Fibroblast of lung (primary cell): Measurements from ENCODE around the gene SART3. TPM values are rescaled to one million over a fixed set of nuclear protein-coding genes. Genes with fewer than 3 reads are reported as not detected.

Experiments
- DNase-seq, 2 donors: peaks; one replicate each; pipeline versions ENCODE4 v3.0.0 to v3.0.0-alpha.2; 2010; ENCODE audit warnings: low read depth in 2 of 2
- H2AFZ ChIP-seq: 2 replicates; pipeline ENCODE4 v1.5.1; 2012; ENCODE audit warnings: low read length, control low read depth, inconsistent platforms
- H3K27ac ChIP-seq: 2 replicates; pipeline ENCODE4 v1.5.1; 2011; ENCODE audit warnings: low read length, control low read depth; ENCODE audit not compliant: insufficient read depth
- H3K27me3 ChIP-seq: 2 replicates; pipeline ENCODE4 v1.5.1; 2011; ENCODE audit warnings: mild to moderate bottlenecking, low read length; ENCODE audit not compliant: control insufficient read depth, insufficient read depth
- H3K36me3 ChIP-seq: 2 replicates; pipeline ENCODE4 v1.5.1; 2011; ENCODE audit warnings: low read length; ENCODE audit not compliant: control insufficient read depth, insufficient read depth
- H3K4me1 ChIP-seq: 2 replicates; pipeline ENCODE4 v1.5.1; 2011; ENCODE audit warnings: low read length; ENCODE audit not compliant: control insufficient read depth, insufficient read depth; ENCODE audit errors: extremely low read depth
- H3K4me2 ChIP-seq: 2 replicates; pipeline ENCODE4 v1.5.1; 2011; ENCODE audit warnings: low read length, control low read depth; ENCODE audit not compliant: insufficient read depth; ENCODE audit errors: extremely low read depth
- H3K4me3 ChIP-seq, 4 experiments: fragments of 200-600 bp in 1 of 4; sonication (generic) in 1 of 4; replicated peaks in 1 of 4; 2 replicates each; pipeline ENCODE4 v1.5.1; 2011 to 2016; ENCODE audit warnings: low read length in 4 of 4, low read depth in 3 of 4, mild to moderate bottlenecking in 3 of 4, control low read depth in 2 of 4, inconsistent platforms in 1 of 4, mixed read lengths in 1 of 4; ENCODE audit not compliant: insufficient read depth in 1 of 4; ENCODE audit errors: control extremely low read depth in 1 of 4
- H3K79me2 ChIP-seq: 2 replicates; pipeline ENCODE4 v1.5.1; 2012; ENCODE audit warnings: mild to moderate bottlenecking, low read length, inconsistent platforms; ENCODE audit not compliant: control insufficient read depth, insufficient read depth
- H3K9ac ChIP-seq: 2 replicates; pipeline ENCODE4 v1.5.1; 2011; ENCODE audit warnings: mild to moderate bottlenecking, low read length, control low read depth; ENCODE audit not compliant: insufficient read depth
- H3K9me3 ChIP-seq: 2 replicates; pipeline ENCODE4 v1.5.1; 2012; ENCODE audit warnings: low read depth, low read length; ENCODE audit not compliant: control insufficient read depth, insufficient read depth
- H4K20me1 ChIP-seq: 2 replicates; pipeline ENCODE4 v1.5.1; 2011; ENCODE audit warnings: low read length; ENCODE audit not compliant: control insufficient read depth, insufficient read depth; ENCODE audit errors: extremely low read depth
- CTCF ChIP-seq, 2 donors: IDR thresholded peaks in 1 of 2; conservative IDR thresholded peaks in 1 of 2; 1 replicate in 1 of 2; 2 replicates in 1 of 2; pipeline ENCODE4 v1.5.1; 2011 to 2012; ENCODE audit warnings: low read length in 2 of 2, control low read depth in 1 of 2, inconsistent platforms in 1 of 2, low read depth in 1 of 2, mild to moderate bottlenecking in 1 of 2
- EZH2 ChIP-seq: IDR thresholded peaks from 2 replicates; pipeline ENCODE4 v1.5.1; 2012; ENCODE audit warnings: low read length, control low read depth, mild to moderate bottlenecking; ENCODE audit errors: missing control alignments
- polyA plus RNA-seq, 2 donors: library from polyadenylated mRNA; depleted of rRNA in 1 of 2; stranded (reverse) in 1 of 2; unstranded in 1 of 2; fragments of >200 nt; gene quantifications; 2 replicates each; pipeline ENCODE4 v1.2.1, GENCODE V29; 2011 to 2012; ENCODE audit warnings: missing spikeins in 1 of 2
- total RNA-seq: library from RNA; depleted of rRNA; stranded (reverse); fragments of >200 nt; gene quantifications from 2 replicates; pipeline ENCODE4 v1.2.1, GENCODE V29; 2014

The SART3 gene
- total and polyA plus RNA-seq, 2 donors (not counting 1 experiment from before 2014, with no cell fraction given), result 15.5 to 157 TPM

GRCh38 chr12:108599541-108599940 is 38.6 kb upstream of the SART3 start:
- Histone ChIP-seq H3K9ac (no peak overlapping the region), H3K36me3 (peaks cover 8% of the 10 kb centered on the region), H3K4me2 (no peak overlapping the region), H2AFZ (no peak overlapping the region), H3K27me3 (no peaks in the 10 kb centered on the region), H3K4me3 (no peak overlapping the region), H3K79me2 (peaks cover 31% of the 10 kb centered on the region), H3K4me1 (peaks cover 19% of the 10 kb centered on the region), H3K9me3 (no peaks in the 10 kb centered on the region), H3K27ac (no peak overlapping the region), H4K20me1 (no peaks in the 10 kb centered on the region)
- no peak for TF ChIP-seq EZH2
- DNase-seq, result no peak

GRCh38 chr12:108598553-108599250 is 37.7 kb upstream of the SART3 start:
- TF ChIP-seq CTCF (conservative IDR thresholded peaks at IDR 0.05 in 1 of 2, IDR thresholded peaks at IDR 0.05 in 1 of 2; ENCODE audit: low read depth in 1 of 2, low read length in 2 of 2), result no peak
- no peak for TF ChIP-seq EZH2
- no peaks in the 10 kb centered on the region for H3K27me3 ChIP-seq
- H3K4me3 ChIP-seq, result peak overlapping the region in 1 of 4 experiments; percentile 87
- no peak overlapping the region for H3K9ac ChIP-seq
- H3K9me3 ChIP-seq, result no peaks in the 10 kb centered on the region
- H3K27ac ChIP-seq, result peak overlapping the region; percentile 72
- peak overlapping the region; percentile 81 for H3K4me2 ChIP-seq
- peaks cover 35% of the 10 kb centered on the region for H3K79me2 ChIP-seq
- DNase-seq, result no peak
- H3K36me3 ChIP-seq, result peaks cover 12% of the 10 kb centered on the region
- H4K20me1 ChIP-seq, result no peaks in the 10 kb centered on the region
- H2AFZ ChIP-seq, result no peak overlapping the region
- peaks cover 19% of the 10 kb centered on the region for H3K4me1 ChIP-seq

GRCh38 chr12:108597559-108598471 is 36.8 kb upstream of the SART3 start, which contains the start of gene TMEM119:
TSS of gene TMEM119 (minus strand) at chr12:108598084. CDS start at chr12:108592383, 5,701 bp downstream.
- no peaks in the 10 kb centered on the region for H3K27me3 ChIP-seq
- H4K20me1 ChIP-seq, result no peaks in the 10 kb centered on the region
- H3K9ac ChIP-seq, result peak within 1 kb of the TSS; percentile 72
- peak within 1 kb of the TSS; percentile 72 for H3K27ac ChIP-seq
- peak; percentile 40 to 75 for DNase-seq
- H3K4me3 ChIP-seq, result peak within 1 kb of the TSS; percentile 66 to 97 (median 82)
- peak within 1 kb of the TSS; percentile 94 for H3K4me2 ChIP-seq
- peaks cover 19% of the 10 kb centered on the region for H3K4me1 ChIP-seq
- H3K36me3 ChIP-seq, result peaks cover 12% of the 10 kb centered on the region
- no peak for TF ChIP-seq EZH2
- TF ChIP-seq CTCF (conservative IDR thresholded peaks at IDR 0.05 in 1 of 2, IDR thresholded peaks at IDR 0.05 in 1 of 2; ENCODE audit: low read depth in 1 of 2, low read length in 2 of 2), result no peak
- H2AFZ ChIP-seq, result no peak within 1 kb of the TSS
- H3K9me3 ChIP-seq, result no peaks in the 10 kb centered on the region
- H3K79me2 ChIP-seq, result peaks cover 35% of the 10 kb centered on the region
